DOHH2 (cell line): ENCODE measurements around the gene STOM.

Experiments used
- H3F3A ChIP-seq: fragments of 200-600 bp; sonication (generic), shearing (Covaris generic); 2 replicates; pipeline ENCODE4 v1.6.0; 2016; ENCODE audit warnings: antibody characterized with exemption, mild to moderate bottlenecking; ENCODE audit not compliant: control insufficient read depth, insufficient read depth
- H3K27ac ChIP-seq: fragments of 200-600 bp; sonication (generic); 2 replicates; pipeline ENCODE4 v1.5.1; 2014; ENCODE audit warnings: low read depth, mild to moderate bottlenecking, low read length, moderate library complexity
- H3K27me3 ChIP-seq: fragments of 200-600 bp; sonication (generic); 2 replicates; pipeline ENCODE4 v1.6.1; 2014; ENCODE audit warnings: mild to moderate bottlenecking, low read length, mixed read lengths; ENCODE audit not compliant: control insufficient read depth
- H3K36me3 ChIP-seq: fragments of 200-600 bp; sonication (generic); 2 replicates; pipeline ENCODE4 v1.6.1; 2014; ENCODE audit warnings: mild to moderate bottlenecking, low read length, moderate library complexity, mixed read lengths; ENCODE audit not compliant: control insufficient read depth
- H3K4me1 ChIP-seq: fragments of 200-600 bp; sonication (generic); 2 replicates; pipeline ENCODE4 v1.6.1; 2014; ENCODE audit warnings: mild to moderate bottlenecking, low read length, mixed read lengths; ENCODE audit not compliant: control insufficient read depth
- H3K4me2 ChIP-seq: fragments of 200-600 bp; sonication (generic); 2 replicates; pipeline ENCODE4 v1.6.0; 2014; ENCODE audit warnings: mild to moderate bottlenecking, low read length, moderate library complexity
- H3K4me3 ChIP-seq: fragments of 200-600 bp; sonication (generic); 2 replicates; pipeline ENCODE4 v1.5.1; 2014; ENCODE audit warnings: mild to moderate bottlenecking, low read length, mixed read lengths
- H3K79me2 ChIP-seq: fragments of 200-600 bp; sonication (generic); 2 replicates; pipeline ENCODE4 v1.6.1; 2014; ENCODE audit warnings: mild to moderate bottlenecking, low read length, mixed read lengths; ENCODE audit not compliant: control insufficient read depth
- H3K9me2 ChIP-seq: fragments of 200-600 bp; sonication (generic); replicated peaks from 2 replicates; pipeline ENCODE4 v1.6.1; 2014; ENCODE audit warnings: mild to moderate bottlenecking, low read length, mixed read lengths; ENCODE audit not compliant: control insufficient read depth
- H3K9me3 ChIP-seq: fragments of 200-600 bp; sonication (generic); 2 replicates; pipeline ENCODE4 v1.6.1; 2014; ENCODE audit warnings: antibody characterized with exemption, low read length, mixed read lengths; ENCODE audit not compliant: control insufficient read depth, insufficient read depth
- H4K20me1 ChIP-seq: fragments of 200-600 bp; sonication (generic); 2 replicates; pipeline ENCODE4 v1.6.0; 2014; ENCODE audit warnings: low read depth, mild to moderate bottlenecking, antibody characterized with exemption, low read length, moderate library complexity; ENCODE audit not compliant: control insufficient read depth, insufficient read depth
- CTCF ChIP-seq: fragments of 200-600 bp; sonication (generic); IDR thresholded peaks from one replicate; pipeline ENCODE4 v1.5.1; 2014; ENCODE audit warnings: antibody characterized with exemption, mild to moderate bottlenecking, low read depth, low read length; ENCODE audit not compliant: poor library complexity, severe bottlenecking
- EZH2phosphoT487 ChIP-seq: fragments of 200-600 bp; sonication (generic); IDR thresholded peaks from 2 replicates; pipeline ENCODE4 v1.6.1; 2017; ENCODE audit warnings: borderline replicate concordance, mild to moderate bottlenecking, antibody characterized with exemption, low read length, moderate library complexity, mixed read lengths

STOM gene

GRCh38 chr9:121369595-121370265 lies at the start of gene STOM:
STOM (minus strand) TSS chr9:121370250; CDS start chr9:121370187, 63 bp downstream.
- Histone ChIP-seq H3K27me3 (peaks cover 10% of the 10 kb centered on the region; the same call in 1 of the 2 replicates), H3F3A (peaks cover 6% of the 10 kb centered on the region; the same call in 1 of the 2 replicates), H3K4me1 (peaks cover 20% of the 10 kb centered on the region), H3K79me2 (no peaks in the 10 kb centered on the region), H3K9me2 (no peaks in the 10 kb centered on the region), H3K4me2 (peak within 1 kb of the TSS; percentile 99), H4K20me1 (no peaks in the 10 kb centered on the region), H3K4me3 (peak within 1 kb of the TSS; percentile 94), H3K9me3 (no peaks in the 10 kb centered on the region), H3K36me3 (no peaks in the 10 kb centered on the region), H3K27ac (no peak within 1 kb of the TSS)
- TF ChIP-seq CTCF: no peak
- TF ChIP-seq EZH2phosphoT487: no peak; the same call in 1 of the 2 replicates

GRCh38 chr9:121411993-121412392 lies 41.9 kb upstream of the STOM start:
- no peaks in the 10 kb centered on the region for H3K4me1 ChIP-seq
- H3K4me2 ChIP-seq: no peak overlapping the region
- no peak for TF ChIP-seq CTCF
- no peak for TF ChIP-seq EZH2phosphoT487
- H3K9me3 ChIP-seq: no peaks in the 10 kb centered on the region
- peaks cover 15% of the 10 kb centered on the region for H3K27me3 ChIP-seq
- H3K36me3 ChIP-seq: no peaks in the 10 kb centered on the region
- H3K27ac ChIP-seq: no peak overlapping the region
- H3K4me3 ChIP-seq: no peak overlapping the region
- H3F3A ChIP-seq: no peaks in the 10 kb centered on the region
- no peaks in the 10 kb centered on the region for H3K79me2 ChIP-seq
- H4K20me1 ChIP-seq: no peaks in the 10 kb centered on the region
- no peaks in the 10 kb centered on the region for H3K9me2 ChIP-seq

GRCh38 chr9:121405899-121406298 lies 35.8 kb upstream of the STOM start:
- H3K79me2 ChIP-seq: no peaks in the 10 kb centered on the region
- TF ChIP-seq EZH2phosphoT487: no peak
- no peak for TF ChIP-seq CTCF
- peaks cover 7% of the 10 kb centered on the region for H3K27me3 ChIP-seq
- H3K4me2 ChIP-seq: no peak overlapping the region
- H3K36me3 ChIP-seq: no peaks in the 10 kb centered on the region
- H3K9me2 ChIP-seq: no peaks in the 10 kb centered on the region
- H3K27ac ChIP-seq: no peak overlapping the region
- no peaks in the 10 kb centered on the region for H3K4me1 ChIP-seq
- H4K20me1 ChIP-seq: no peaks in the 10 kb centered on the region
- H3K9me3 ChIP-seq: no peaks in the 10 kb centered on the region
- H3F3A ChIP-seq: no peaks in the 10 kb centered on the region
- H3K4me3 ChIP-seq: no peak overlapping the region
